ENCODE results near the gene BCL2L15. TPM values are rescaled to one million over a fixed set of nuclear protein-coding genes. Genes with fewer than 3 reads are reported as not detected.
A peak's percentile ranks its signal among the peaks of the same experiment; 100 is the strongest.

BCL2L15 gene
- total RNA-seq, 4 donors from 2014 or later = 0.13 to 0.89 (median 0.50) TPM

GRCh38 chr1:113916974-113917373 lies 29.6 kb upstream of the BCL2L15 start:
- Histone ChIP-seq H3K9me3 (no peaks in the 10 kb centered on the region), H3K27ac (no peak overlapping the region), H3K4me3 (replicated peaks in 1 of 3) (no peak overlapping the region), H3K36me3 (no peaks in the 10 kb centered on the region), H3K4me1 (peaks cover 8 to 11% of the 10 kb centered on the region in 2 donors), H3K27me3 (no peaks in the 10 kb centered on the region)
- WGBS, 2 donors = 91 to 99% methylated on average over 5 of the region's 5 CpGs
- no peak for TF ChIP-seq POLR2A (IDR thresholded peaks at IDR 0.05)
- TF ChIP-seq CTCF (IDR thresholded peaks at IDR 0.05) = no peak
- intact Hi-C loops (cut with DNase I) = no loop called here
- DNase-seq = no peak

GRCh38 chr1:113913887-113914664 lies 26.7 kb upstream of the BCL2L15 start:
- WGBS, 2 donors = 91 to 94% methylated on average over 5 of the region's 5 CpGs

GRCh38 chr1:113913312-113913668 lies 25.9 kb upstream of the BCL2L15 start:
- TF ChIP-seq POLR2A (IDR thresholded peaks at IDR 0.05) (no peak), CTCF (IDR thresholded peaks at IDR 0.05) (no peak)
- DNase-seq = no peak
- Histone ChIP-seq H3K4me3 (replicated peaks in 1 of 3) (no peak overlapping the region), H3K4me1 (peaks cover 8 to 11% of the 10 kb centered on the region in 2 donors), H3K36me3 (peaks cover 0 to 5% of the 10 kb centered on the region in 2 donors), H3K27me3 (no peaks in the 10 kb centered on the region), H3K27ac (peak overlapping the region in 1 of 3 donors; percentile 55), H3K9me3 (no peaks in the 10 kb centered on the region)
- WGBS, 2 donors = 64 to 80% methylated on average over 3 of the region's 3 CpGs
- intact Hi-C loops (cut with DNase I) = no loop called here

More at GRCh38 chr1:113913887-113914664, 26.7 kb upstream of the BCL2L15 start:
- Histone ChIP-seq H3K36me3 (peaks cover 0 to 5% of the 10 kb centered on the region in 2 donors), H3K27ac (no peak overlapping the region), H3K4me3 (replicated peaks in 1 of 3) (no peak overlapping the region), H3K4me1 (peaks cover 8 to 11% of the 10 kb centered on the region in 2 donors), H3K27me3 (no peaks in the 10 kb centered on the region), H3K9me3 (no peaks in the 10 kb centered on the region)
- TF ChIP-seq POLR2A (IDR thresholded peaks at IDR 0.05) (no peak), CTCF (IDR thresholded peaks at IDR 0.05) (no peak)
- no peak for DNase-seq
- intact Hi-C loops (cut with DNase I) = no loop called here

GRCh38 chr1:113912594-113913311 lies 25.4 kb upstream of the BCL2L15 start:
- peak; percentile 52 to 67 for DNase-seq
- WGBS, 2 donors = 58 to 62% methylated on average over 5 to 6 of the region's 6 CpGs
- Histone ChIP-seq H3K9me3 (no peaks in the 10 kb centered on the region), H3K27me3 (no peaks in the 10 kb centered on the region), H3K4me1 (peaks cover 8 to 11% of the 10 kb centered on the region in 2 donors), H3K36me3 (peaks cover 0 to 5% of the 10 kb centered on the region in 2 donors), H3K27ac (peak overlapping the region in 1 of 3 donors; percentile 55), H3K4me3 (replicated peaks in 1 of 3) (no peak overlapping the region)
- intact Hi-C loops (cut with DNase I) = no loop called here
- no peak for TF ChIP-seq CTCF (IDR thresholded peaks at IDR 0.05)
- no peak for TF ChIP-seq POLR2A (IDR thresholded peaks at IDR 0.05)
